Stimulated activated CD4-positive, alpha-beta T cell treated with anti-CD3 and anti-CD28 coated beads, Interleukin-1b, Interleukin-23, amount 100 ng/mL, for 48 hours (primary cell): ENCODE results near the gene ADCY6.

Source experiments
- DNase-seq: peaks from one replicate; pipeline ENCODE4 v3.0.0-alpha.2; 2020

Gene ADCY6

GRCh38 chr12:48815126-48816110 lies 26.5 kb upstream of the ADCY6 start:
- peak; percentile 28 for DNase-seq

GRCh38 chr12:48814262-48815125 lies 25.6 kb upstream of the ADCY6 start:
- DNase-seq = peak; percentile 77

GRCh38 chr12:48813465-48814261 lies 24.8 kb upstream of the ADCY6 start:
- DNase-seq = no peak

GRCh38 chr12:48812389-48812788 lies 23.5 kb upstream of the ADCY6 start:
- DNase-seq = no peak

- no peak for DNase-seq
These were observed 22.7 kb upstream of the ADCY6 start for GRCh38 chr12:48811437-48812090.

GRCh38 chr12:48810903-48811431 lies 22.1 kb upstream of the ADCY6 start:
- no peak for DNase-seq

- no peak for DNase-seq
These were observed 19.1 kb upstream of the ADCY6 start for GRCh38 chr12:48807981-48808380.

GRCh38 chr12:48803675-48804074 lies 14.8 kb upstream of the ADCY6 start:
- no peak for DNase-seq

GRCh38 chr12:48800971-48801370 lies 12.1 kb upstream of the ADCY6 start:
- no peak for DNase-seq

GRCh38 chr12:48800457-48800856 lies 11.6 kb upstream of the ADCY6 start:
- DNase-seq = no peak

- peak; percentile 32 for DNase-seq
These were observed 8.1 kb upstream of the ADCY6 start for GRCh38 chr12:48796976-48797375.

- DNase-seq = peak; percentile 46
These were observed 6.9 kb upstream of the ADCY6 start for GRCh38 chr12:48795550-48796455.

GRCh38 chr12:48794870-48795269 lies 6.0 kb upstream of the ADCY6 start:
- DNase-seq = no peak

- no peak for DNase-seq
These were observed 4.8 kb upstream of the ADCY6 start for GRCh38 chr12:48793696-48794095.

- DNase-seq = no peak
These were observed 1.0 kb upstream of the ADCY6 start for GRCh38 chr12:48789858-48790326.

GRCh38 chr12:48788524-48788853 lies 400 bp downstream of the ADCY6 start:
- DNase-seq = no peak

GRCh38 chr12:48787791-48788523 lies 932 bp downstream of the ADCY6 start:
- no peak for DNase-seq

- no peak for DNase-seq
These were observed 2.0 kb downstream of the ADCY6 start for GRCh38 chr12:48786591-48787544.

GRCh38 chr12:48783432-48783831 lies 5.5 kb downstream of the ADCY6 start:
- DNase-seq = no peak
